ENCODE data around the gene PROSER2. TPM values are rescaled to one million over a fixed set of nuclear protein-coding genes. Genes with fewer than 3 reads are reported as not detected.

Gene PROSER2
- total RNA-seq, 1 experiment from 2014 or later: 10.6 TPM

DNA sequence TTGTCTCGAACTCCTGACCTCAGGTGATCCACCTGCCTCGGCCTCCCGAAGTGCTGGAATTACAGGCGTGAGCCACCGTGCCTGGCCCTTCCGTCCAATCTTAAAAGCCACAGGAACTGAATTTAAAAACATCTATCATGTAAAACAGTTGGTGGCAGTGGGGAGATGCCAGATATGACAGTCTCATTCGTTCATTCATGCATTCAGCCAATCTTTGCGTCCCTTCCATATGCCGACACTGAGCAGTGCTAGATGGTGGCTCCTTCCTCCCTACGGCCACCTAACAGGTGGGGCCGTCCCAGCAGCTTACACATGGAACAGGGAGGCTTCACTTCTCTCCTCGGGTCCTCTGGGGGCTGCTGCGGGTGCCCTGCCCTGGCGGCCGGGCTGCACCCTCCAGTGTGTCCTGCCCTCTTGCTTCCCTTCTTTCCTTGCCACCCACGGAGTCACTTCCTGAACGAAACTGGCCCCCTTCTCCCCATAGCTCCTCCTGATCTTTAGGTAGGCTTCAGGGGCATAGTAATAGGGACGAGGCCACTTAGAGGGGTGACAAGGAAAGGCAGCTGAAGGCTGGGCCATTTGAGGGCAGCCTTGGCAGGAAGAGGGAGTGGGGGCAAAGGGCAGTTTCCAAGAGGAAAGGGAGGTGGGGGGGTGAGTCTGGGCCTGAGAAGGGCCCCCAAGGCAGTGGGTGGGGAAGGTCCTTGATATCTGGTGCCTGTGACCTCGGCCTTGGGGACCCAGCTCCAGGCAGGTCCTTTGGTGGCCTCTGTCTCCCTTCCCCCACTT, 53.8 kb downstream of the PROSER2 start:
- Histone ChIP-seq H2BK120ac (ENCODE audit: low read depth, low read length, poor library complexity, severe bottlenecking) (no peak overlapping the region), H2BK5ac (ENCODE audit: insufficient read length, low read length) (no peak overlapping the region), H3T11ph (ENCODE audit: low read length) (no peak overlapping the region), H3K27ac (ENCODE audit: insufficient read length, low read depth, low read length) (no peak overlapping the region), H3K9ac (ENCODE audit: extremely low read depth, insufficient read length, low read length) (no peak overlapping the region), H3K9me3 (ENCODE audit: control insufficient read depth, low read depth, low read length) (no peaks in the 10 kb centered on the region), H3K4me2 (ENCODE audit: insufficient read depth, insufficient read length, low read length) (no peak overlapping the region), H3K56ac (ENCODE audit: insufficient read length, low read depth, low read length) (no peak overlapping the region), H4K91ac (ENCODE audit: insufficient read length, low read depth, low read length) (no peak overlapping the region), H3K4ac (ENCODE audit: low read depth, low read length) (no peak overlapping the region), H3K14ac (ENCODE audit: insufficient read depth, low read length) (no peak overlapping the region), H2AFZ (ENCODE audit: low read length) (no peak overlapping the region), H3K23ac (ENCODE audit: insufficient read length, low read depth, low read length) (no peak overlapping the region), H3K27me3 (ENCODE audit: insufficient read depth, low read length) (no peaks in the 10 kb centered on the region), H3K79me1 (ENCODE audit: insufficient read depth, low read depth, low read length, poor library complexity, severe bottlenecking) (no peaks in the 10 kb centered on the region), H3K18ac (ENCODE audit: insufficient read length, low read depth, low read length) (no peak overlapping the region), H3K4me1 (ENCODE audit: insufficient read depth, low read length) (peaks cover 6% of the 10 kb centered on the region; the same call in 1 of the 2 replicates), H4K5ac (ENCODE audit: insufficient read length, low read depth, low read length) (no peak overlapping the region), H3K23me2 (ENCODE audit: insufficient read length, low read depth, low read length, poor library complexity, severe bottlenecking) (no peaks in the 10 kb centered on the region), H2BK15ac (ENCODE audit: low read depth, low read length) (no peak overlapping the region), H2BK20ac (ENCODE audit: low read depth, low read length, poor library complexity, severe bottlenecking) (no peak overlapping the region), H3K79me2 (ENCODE audit: insufficient read depth, low read length) (no peaks in the 10 kb centered on the region), H2BK12ac (ENCODE audit: insufficient read length, low read depth, low read length) (no peak overlapping the region), H4K20me1 (ENCODE audit: control insufficient read depth, insufficient read depth, insufficient read length) (no peaks in the 10 kb centered on the region), H2AK5ac (ENCODE audit: insufficient read length, low read length) (no peak overlapping the region), H4K8ac (replicated peaks; ENCODE audit: insufficient read length, low read depth, low read length) (no peak overlapping the region)
- Mint-ChIP-seq H3K27me3 (ENCODE audit: low read depth) (no peaks in the 10 kb centered on the region; the same call in 1 of the 2 replicates), H3K27ac (no peak overlapping the region), H3K9me3 (no peaks in the 10 kb centered on the region; a peak in 1 of 5 replicates), H3K36me3 (ENCODE audit: insufficient read depth in 1 of 3, low read depth in 3 of 3) (no peaks in the 10 kb centered on the region), H3K4me1 (peaks cover 34 to 39% of the 10 kb centered on the region in 2 experiments), H3K4me3 (no peak overlapping the region)
- TF ChIP-seq, protein P1, sequence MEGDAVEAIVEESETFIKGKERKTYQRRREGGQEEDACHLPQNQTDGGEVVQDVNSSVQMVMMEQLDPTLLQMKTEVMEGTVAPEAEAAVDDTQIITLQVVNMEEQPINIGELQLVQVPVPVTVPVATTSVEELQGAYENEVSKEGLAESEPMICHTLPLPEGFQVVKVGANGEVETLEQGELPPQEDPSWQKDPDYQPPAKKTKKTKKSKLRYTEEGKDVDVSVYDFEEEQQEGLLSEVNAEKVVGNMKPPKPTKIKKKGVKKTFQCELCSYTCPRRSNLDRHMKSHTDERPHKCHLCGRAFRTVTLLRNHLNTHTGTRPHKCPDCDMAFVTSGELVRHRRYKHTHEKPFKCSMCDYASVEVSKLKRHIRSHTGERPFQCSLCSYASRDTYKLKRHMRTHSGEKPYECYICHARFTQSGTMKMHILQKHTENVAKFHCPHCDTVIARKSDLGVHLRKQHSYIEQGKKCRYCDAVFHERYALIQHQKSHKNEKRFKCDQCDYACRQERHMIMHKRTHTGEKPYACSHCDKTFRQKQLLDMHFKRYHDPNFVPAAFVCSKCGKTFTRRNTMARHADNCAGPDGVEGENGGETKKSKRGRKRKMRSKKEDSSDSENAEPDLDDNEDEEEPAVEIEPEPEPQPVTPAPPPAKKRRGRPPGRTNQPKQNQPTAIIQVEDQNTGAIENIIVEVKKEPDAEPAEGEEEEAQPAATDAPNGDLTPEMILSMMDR (conservative IDR thresholded peaks at IDR 0.05): no peak
- no peak for DNase-seq
- no CpG with 5 or more reads among the region's 19 CpGs for WGBS (ENCODE audit: extremely low coverage, insufficient read length, low lambda C conversion rate)
